GM12873 (cell line): ENCODE results near the gene ANKHD1.

ENCODE experiments used
- CTCF ChIP-seq: IDR thresholded peaks from 2 replicates; pipeline ENCODE4 v1.5.1; 2012; ENCODE audit warnings: low read depth, mild to moderate bottlenecking, moderate library complexity, low read length, control low read depth; ENCODE audit not compliant: insufficient read depth; ENCODE audit errors: missing control alignments

ANKHD1 gene

GRCh38 chr5:140399979-140400729 is 1.5 kb upstream of the ANKHD1 start:
- no peak for TF ChIP-seq CTCF

DNA sequence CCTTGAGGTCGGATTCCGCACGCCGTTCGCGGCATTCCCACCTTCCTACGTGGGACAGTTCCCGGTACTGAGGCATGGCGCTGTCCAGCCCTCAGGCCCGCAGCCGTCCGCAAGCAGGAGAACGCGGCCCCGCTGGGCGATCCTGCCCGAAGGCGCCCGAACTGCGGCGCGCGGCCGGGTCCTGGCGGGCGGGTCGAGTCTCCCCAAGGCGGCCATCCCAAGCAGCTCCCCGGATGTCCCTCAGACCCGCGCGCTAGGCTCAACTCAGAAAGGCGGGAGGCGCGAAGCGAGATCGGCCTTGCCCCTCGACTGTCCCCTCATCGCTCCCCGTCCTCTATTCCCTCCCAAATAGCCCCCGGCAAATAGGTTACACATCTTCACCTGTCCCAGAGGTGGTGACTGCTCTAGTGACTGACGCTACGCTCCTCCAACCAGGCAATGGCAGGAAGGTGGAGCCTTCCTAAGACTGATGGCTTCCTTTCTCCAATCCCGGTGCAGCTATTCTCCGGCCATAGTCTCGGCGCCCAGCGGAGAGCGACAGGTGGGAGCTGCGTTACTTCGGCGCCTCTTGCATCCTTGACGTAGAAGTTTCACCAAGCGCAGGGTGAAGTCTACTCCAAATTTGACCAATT is 787 bp upstream of the ANKHD1 start:
- no peak for TF ChIP-seq CTCF

DNA sequence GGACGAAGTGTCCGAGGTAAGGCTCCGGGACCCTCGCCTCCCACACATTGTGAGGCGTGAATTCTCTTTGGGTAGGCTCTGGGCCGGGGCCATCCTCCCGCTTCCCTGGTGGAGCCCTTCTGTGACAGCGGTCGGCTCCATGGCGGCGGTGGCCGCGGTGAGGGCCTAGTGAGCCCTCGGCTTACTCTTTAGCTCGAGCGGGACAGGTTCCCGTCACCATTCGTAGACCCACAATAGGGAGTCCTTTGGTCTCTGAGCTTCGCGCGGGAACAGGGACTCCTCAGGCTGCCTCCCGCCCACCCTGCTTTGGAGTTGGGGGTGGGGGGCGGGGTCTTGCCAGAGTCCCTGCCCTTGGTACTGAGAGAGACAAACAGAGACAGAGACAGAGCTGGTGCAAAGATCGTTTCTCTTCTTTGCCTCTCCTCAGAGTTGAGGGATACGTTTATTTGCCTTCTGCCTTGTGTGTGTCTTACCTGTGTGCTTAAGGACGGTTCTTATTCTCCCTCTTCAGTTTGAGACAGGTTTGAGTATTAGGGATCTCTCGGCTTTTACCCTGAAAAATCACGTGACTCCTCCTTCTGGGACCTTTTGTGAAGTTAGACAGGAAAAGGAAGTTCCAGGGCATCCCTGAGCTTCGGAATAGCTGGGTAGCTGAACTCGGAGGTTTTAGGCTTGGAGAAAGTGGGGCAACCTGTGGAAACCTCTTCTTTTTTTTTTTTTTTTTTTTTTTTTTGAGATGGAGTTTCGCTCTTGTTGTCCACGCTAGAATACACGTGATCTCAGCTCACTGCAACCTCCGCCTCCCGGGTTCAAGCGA is 833 bp downstream of the ANKHD1 start:
- TF ChIP-seq CTCF: no peak

- no peak for TF ChIP-seq CTCF
Observed at GRCh38 chr5:140403613-140404012, 2.0 kb downstream of the ANKHD1 start.

- no peak for TF ChIP-seq CTCF
Observed at GRCh38 chr5:140408750-140409241, 7.2 kb downstream of the ANKHD1 start.

DNA sequence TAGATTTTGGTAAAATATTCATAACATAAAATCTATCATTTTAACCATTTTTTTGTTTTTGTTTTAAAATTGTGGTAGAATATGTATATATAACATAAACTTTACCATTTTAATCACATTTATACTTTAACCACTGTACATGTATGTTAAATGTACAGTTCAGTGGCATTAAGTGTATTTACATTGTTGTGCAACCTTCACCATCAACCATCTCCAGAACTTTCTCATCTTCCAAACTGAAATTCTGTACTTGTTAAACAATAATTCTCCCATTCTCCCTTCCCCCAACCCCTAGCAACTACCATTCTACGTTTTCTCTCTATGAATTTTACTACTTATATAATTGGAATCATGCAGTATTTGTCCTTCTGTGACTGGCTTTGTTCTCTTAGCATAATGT is 11.6 kb downstream of the ANKHD1 start:
- no peak for TF ChIP-seq CTCF

DNA sequence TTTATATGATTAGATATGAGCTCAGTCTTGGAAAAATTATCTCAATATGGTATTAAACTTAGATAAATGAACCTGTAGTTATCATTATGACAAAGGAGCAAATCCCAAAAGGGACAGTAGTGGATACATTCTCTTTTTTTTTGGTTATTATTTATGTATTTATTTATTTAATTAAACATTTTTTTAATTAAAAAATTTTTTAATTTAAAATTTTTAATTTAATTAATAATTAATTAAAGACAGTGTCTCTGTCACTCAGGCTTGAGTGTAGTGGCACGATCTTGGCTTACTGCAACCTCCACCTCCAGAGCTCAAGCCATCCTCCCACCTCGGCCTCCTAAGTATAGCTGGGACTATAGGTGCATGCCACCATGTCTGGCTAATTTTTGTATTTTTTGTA is 15.6 kb downstream of the ANKHD1 start:
- TF ChIP-seq CTCF: no peak
